AG09319 (cell line): ENCODE results near the gene C20orf96.

Source experiments
- DNase-seq: peaks from one replicate; pipeline ENCODE4 v3.0.0-alpha.2; 2010; ENCODE audit warnings: low read depth; ENCODE audit errors: extremely low read depth
- TF ChIP-seq, protein P1 (sequence below): IDR thresholded peaks from 2 replicates; pipeline ENCODE4 v1.5.1; 2011; ENCODE audit warnings: low read depth, mild to moderate bottlenecking, inconsistent platforms, low read length, moderate library complexity

C20orf96 gene

DNA sequence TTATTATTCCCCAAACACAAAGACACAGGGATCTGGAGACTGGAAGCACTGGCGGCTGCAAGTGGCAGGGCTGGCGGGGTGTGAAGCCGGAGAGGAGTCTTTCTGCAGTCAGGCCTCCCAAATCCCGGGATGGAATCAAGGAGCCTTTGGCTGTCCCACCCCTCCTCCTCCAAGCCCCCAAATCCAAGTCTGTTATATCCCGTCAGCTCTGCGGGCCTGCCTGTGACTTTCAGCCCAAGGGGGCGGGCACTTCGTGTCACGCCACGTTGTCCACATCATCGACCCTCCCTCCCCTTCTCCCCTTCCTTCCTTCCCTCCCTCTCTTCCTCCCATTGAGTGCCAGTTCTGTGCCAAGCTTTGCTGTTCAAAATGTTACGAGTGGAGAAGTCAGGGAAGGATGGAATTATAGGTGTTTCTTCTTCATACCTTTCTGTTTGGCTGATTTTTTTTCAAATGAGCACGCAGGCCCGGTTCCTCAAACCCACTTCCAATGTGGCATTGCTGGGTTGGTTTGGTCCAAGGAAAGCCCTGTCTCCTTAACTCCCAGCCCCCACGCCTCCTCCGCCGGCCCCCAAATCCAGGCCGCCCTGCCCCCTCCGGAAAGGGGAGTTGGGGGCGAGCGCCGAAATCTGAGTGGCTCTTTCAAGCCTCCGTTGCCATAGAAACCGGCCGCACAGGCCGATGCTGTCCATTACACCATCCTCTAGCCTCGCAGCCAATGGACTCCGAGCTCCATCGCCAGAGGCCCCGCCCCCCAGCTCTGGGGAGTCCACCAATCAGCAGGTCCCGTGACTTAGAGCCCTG lies 19.5 kb upstream of the C20orf96 start:
- TF ChIP-seq, protein P1, sequence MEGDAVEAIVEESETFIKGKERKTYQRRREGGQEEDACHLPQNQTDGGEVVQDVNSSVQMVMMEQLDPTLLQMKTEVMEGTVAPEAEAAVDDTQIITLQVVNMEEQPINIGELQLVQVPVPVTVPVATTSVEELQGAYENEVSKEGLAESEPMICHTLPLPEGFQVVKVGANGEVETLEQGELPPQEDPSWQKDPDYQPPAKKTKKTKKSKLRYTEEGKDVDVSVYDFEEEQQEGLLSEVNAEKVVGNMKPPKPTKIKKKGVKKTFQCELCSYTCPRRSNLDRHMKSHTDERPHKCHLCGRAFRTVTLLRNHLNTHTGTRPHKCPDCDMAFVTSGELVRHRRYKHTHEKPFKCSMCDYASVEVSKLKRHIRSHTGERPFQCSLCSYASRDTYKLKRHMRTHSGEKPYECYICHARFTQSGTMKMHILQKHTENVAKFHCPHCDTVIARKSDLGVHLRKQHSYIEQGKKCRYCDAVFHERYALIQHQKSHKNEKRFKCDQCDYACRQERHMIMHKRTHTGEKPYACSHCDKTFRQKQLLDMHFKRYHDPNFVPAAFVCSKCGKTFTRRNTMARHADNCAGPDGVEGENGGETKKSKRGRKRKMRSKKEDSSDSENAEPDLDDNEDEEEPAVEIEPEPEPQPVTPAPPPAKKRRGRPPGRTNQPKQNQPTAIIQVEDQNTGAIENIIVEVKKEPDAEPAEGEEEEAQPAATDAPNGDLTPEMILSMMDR: no peak
- peak; percentile 99 for DNase-seq

DNA sequence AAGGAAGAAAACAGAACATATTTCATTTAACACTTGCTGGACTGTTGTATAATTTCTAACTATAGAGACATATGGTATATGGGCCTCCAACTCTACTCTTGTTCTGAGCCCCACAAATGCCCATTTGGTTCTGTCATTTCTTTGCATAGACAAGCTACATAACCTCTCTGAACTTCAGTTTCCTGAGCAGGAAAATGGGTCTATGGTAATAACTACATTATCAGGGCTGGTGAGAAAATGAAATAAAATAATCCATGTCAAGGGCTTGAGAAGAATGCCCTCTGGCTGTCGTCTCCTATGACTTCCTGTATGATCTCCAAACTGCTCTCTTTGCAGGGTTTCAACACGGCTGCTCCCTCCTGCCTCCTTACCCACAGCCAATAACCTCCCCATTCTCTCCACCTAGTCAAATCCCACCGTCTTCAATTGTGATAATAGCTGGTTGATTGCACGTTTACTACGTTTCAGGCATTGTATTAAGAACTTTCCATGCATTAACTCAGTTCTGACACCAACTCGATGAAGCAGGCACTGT lies 18.8 kb upstream of the C20orf96 start:
- TF ChIP-seq, protein P1: peak; percentile 7; the same call in 1 of the 2 replicates
- DNase-seq: no peak

DNA sequence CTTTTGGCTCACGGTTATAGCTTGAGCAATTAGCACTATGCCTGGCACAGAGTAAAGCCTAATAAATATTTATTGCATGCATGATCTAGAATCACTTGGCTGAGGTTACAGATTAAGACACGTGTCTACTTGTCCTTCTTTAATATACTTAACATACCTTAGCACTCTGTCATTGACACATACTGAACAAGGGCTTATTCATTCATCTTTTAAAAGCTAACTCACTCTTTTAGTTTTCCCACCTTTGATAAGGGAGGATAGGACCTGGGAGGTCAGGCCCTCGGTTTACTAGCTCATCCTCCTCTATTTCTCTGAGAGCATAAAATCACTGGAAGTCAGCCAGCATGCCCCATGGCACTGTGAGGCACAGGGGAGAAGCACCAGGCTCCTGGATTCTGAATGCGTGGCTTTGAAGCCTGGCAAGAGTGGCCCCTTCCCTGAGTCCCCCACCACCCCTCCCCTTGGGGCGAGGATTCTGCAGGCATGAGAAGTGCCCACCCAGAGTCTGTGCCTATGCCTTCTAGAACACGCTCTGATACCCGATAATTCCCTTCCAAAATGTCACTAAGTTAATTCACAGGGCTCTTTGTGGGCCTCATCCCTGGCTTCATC lies 18.0 kb upstream of the C20orf96 start:
- no peak for DNase-seq
- TF ChIP-seq, protein P1: no peak

DNA sequence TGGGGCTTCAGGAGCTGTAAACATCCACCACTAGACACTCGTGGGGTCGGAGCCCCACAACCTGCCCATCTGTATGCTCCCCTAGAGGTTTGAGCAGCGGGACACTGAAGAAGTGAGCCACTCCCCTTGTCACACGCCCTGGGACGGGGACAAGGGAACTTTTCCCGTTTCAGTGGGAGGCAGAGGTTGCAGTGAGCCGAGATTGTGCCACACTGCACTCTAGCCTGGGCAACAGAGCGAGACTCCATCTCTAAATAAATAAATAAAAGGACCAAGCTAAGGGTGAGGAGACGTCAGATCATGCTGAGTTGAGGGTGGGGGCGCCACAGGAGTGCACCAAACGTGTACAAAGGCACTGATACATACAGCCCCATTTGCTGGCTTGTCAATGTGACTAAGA lies 15.2 kb upstream of the C20orf96 start:
- DNase-seq: no peak
- TF ChIP-seq, protein P1: no peak

DNA sequence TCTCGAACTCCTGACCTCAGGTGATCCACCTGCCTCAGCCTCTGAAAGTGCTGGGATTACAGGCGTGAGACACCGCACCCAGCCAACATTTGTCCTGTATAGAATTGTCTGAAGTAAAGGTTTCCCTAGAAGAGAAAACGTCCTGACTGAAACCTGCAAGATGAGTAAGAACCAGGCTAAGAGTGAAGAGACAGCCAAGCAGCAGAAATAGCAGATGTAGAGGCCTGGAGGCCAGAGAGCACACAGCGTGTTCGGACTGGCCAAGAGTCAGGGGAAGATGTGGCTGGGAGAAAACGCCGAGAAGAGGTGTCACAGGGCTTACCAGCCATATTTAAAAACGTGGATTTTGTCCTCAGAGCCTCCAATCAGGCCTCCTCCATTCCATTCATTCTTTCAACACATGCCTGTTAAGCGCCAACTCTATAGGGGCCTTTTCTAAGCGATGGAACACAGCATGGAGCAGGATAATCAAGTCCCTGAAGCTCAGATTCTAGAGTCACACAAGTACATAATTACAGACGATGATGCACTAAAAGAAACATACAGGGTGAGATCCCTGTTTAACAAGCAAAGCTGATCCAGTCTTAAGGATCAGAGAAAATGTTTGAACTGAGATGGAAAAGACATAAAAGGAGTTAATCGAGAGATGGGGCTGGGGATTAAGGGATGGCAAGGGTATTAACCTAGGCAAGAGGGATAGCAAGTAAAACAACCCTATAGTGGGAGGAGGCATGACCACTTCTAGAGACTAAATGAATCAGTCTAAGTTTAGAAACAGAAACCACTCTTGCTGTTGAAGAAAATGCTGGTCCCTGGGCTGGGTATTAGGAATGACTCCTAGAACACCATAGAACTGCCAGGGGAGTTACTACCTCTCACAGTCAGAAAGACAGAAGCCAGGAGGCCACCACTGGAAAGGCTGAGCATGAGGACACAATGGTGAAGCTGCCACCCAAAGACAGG lies 11.6 kb upstream of the C20orf96 start:
- DNase-seq: no peak
- TF ChIP-seq, protein P1: no peak

DNA sequence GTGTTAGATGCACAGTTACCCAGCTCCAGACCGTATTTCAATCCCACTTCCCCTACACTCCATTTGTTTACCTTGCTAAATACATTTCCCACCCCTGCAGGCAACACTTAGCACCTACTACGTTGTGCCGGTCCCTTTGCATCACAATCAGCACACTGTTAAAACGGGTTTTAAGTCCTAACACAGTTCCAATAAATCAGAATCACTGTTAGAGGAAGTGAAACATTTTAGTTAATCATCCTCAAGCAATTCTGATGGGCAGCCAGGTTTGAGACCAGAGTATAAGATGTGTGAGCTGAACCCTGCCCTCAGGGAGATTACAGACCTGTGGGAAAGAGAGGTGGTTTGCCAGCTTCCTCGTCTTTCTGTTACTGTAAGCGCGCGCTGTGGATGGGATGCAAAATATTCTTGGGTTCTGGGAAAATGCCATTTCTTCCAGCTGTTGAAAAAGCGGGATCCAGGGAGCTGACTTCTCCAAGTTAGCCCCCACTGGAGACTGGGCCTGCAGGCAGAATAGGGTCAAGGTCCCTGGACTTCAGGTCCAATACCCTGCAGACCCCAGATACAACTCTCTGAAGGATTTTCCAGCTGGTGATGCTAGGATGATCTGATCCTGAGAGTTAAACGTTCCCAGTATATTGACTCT lies 9.9 kb upstream of the C20orf96 start:
- no peak for DNase-seq
- TF ChIP-seq, protein P1: no peak
